Eye (tissue), 1 donor: ENCODE data around the gene HCFC1.
A peak's percentile ranks its signal among the peaks of the same experiment; 100 is the strongest.

Experiments used
- DNase-seq: peaks from one replicate; pipeline ENCODE4 v3.0.0-alpha.2; 2015

HCFC1 gene

DNA sequence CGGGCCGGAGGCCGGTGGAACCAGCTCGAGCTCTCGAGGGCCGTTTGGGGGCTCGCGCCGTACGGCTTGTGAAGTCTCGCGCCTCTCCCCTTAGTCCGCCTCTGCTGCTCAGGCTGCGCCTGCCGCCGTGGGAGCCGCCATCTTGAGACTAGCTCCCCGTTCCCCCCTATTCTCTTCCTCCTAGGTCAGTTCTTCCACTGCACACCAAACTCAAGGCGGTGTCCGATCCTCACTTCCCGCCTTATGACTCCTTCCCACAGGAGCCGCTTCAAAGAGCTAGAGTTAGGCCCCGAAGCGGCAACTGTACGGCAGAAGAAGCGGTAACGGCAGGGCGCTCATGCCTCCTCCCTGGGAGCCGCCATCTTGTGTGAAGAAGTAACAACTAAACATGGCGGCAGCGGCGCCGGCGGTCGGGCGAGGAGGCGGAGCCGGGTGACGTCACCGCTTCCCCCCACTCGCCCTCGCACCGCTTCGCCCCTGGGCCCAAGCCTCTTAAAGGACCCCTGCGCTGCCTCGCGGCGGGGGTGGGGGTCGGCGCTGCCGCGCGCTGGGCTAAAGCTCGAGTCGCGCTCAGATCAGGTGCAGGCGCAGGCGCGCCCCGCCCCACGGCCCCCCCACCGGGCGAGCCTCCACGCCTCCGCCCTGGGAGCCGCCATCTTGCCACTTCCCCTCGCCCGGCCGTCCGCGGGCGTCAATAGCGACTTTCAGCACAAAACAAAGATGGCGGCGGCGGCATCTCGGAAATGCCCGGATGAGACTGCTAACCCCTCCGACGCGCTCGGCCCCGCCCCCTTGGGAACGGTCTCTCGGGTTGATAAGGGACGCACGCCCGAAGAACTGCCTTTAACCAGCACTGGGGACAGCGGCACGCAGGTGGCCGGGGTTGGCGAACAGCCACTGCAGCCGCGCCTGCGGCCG, at the start of gene HCFC1:
TSS of gene HCFC1 (minus strand) at position 369 of the 918 bp plus-strand sequence. CDS start 978 bp downstream, outside the sequence.
- DNase-seq = peak; percentile 96

GRCh38 chrX:154021131-154021611, 49.6 kb upstream of the HCFC1 start:
- DNase-seq = no peak

DNA sequence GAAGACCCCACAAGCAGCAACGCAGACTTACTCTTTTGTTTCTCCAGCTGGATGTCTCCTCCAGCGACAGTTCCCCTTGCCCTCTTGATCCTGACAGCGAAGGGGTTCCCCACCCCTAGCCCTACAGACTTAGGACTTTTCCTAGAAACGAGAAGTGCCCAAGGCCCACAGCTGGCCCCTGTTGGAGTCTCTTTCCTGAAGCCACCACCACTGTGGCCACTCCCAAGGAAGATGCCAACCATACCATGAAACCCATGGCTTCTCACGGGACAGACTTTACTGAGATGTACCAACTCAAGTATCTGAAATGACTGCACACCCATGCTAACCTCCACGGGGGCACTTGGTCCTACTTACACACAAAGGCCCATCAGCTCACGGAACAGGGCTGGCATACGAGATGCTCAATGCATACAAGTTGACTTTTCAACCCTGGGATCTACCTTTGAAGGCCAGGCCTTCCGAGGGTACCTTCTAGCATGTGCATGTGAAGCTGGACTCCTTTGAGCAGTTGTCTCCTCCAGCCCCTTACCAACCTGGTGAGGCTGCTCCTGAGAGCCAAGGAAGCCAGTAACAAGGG, 49.0 kb upstream of the HCFC1 start:
- no peak for DNase-seq

- peak; percentile 47 for DNase-seq
Measured at GRCh38 chrX:154019633-154020528, 48.3 kb upstream of the HCFC1 start, which contains the start of gene IRAK1. Gene IRAK1, minus strand, starts transcription at chrX:154019902. Its CDS starts 90 bp downstream, at chrX:154019812.

GRCh38 chrX:154019061-154019621, 47.5 kb upstream of the HCFC1 start:
- no peak for DNase-seq

- no peak for DNase-seq
Measured at GRCh38 chrX:154018518-154019060, 47.0 kb upstream of the HCFC1 start.

DNA sequence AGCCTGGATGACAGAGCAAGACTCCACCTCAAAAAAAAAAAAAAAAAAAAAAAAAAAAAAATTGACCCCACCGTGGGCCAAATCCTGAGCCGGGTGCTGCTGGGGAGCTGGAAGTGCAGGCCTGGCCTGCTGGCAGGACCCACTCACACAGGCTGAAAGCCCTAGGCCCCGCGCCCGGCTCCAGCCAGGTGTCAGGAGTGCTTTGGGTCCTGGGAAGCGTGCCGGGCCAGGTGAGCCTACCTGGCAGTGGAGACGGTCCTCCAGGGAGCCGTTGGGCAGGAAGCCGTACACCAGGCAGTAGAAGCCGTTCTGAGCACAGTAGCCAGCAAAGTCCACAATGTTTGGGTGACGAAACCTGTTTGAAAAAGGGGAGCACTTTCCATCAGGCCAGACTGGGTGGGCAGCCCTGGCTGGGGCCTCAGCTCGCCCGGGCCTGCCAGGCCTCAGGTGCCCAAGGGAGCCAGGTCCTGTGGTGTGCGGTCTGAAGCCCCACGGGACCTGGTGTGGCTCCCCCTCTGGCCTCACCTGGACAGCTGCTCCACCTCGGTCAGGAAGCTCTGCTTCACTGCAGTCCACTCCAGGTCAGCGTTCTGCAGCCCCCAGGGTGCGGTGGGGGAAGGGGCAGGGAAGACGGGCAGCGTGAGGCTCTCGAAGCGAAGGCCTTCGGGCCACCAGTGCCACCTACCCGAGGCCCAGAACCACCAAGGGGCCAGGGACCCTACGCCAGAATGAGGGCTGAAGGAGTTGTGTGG, 46.3 kb upstream of the HCFC1 start:
- DNase-seq = no peak

DNA sequence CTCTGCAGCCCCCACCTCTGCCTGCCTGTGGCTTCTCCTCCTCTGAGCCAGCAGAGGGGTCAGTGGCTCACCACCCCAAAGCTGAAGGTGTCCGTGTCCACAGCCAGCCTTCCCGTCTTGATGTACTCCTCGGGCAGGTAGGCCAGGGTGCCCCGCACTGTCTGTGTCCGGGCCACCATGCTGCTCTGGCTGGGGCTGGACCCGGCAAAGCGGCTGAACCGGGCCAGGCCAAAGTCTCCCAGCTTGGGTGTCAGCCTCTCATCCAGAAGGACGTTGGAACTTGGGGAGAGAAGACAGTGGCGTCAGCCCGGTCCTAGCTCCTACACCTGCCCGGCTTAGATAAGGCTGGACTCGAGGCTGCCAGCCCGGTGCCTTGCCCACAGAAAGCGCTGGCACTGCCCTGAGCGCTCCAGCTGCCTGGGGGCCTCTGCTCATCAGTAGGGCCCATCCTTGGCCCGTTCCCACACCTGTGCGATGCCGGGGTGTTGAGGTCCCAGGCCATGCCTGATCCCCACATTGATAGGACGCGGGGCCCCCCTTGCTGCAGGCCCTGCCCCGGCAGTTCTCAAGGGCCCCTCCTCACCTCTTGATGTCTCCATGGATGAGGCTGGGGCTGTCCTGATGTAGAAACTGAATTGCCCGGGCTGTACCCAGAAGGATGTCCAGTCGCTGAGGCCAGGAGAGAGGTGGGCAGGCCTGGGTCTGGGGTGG, 44.9 kb upstream of the HCFC1 start:
- no peak for DNase-seq

- no peak for DNase-seq
Measured at GRCh38 chrX:154015581-154016264, 44.1 kb upstream of the HCFC1 start.

- DNase-seq = no peak
Measured at GRCh38 chrX:154014429-154015380, 43.1 kb upstream of the HCFC1 start.

GRCh38 chrX:154013614-154014360, 42.2 kb upstream of the HCFC1 start:
- DNase-seq = peak; percentile 72

DNA sequence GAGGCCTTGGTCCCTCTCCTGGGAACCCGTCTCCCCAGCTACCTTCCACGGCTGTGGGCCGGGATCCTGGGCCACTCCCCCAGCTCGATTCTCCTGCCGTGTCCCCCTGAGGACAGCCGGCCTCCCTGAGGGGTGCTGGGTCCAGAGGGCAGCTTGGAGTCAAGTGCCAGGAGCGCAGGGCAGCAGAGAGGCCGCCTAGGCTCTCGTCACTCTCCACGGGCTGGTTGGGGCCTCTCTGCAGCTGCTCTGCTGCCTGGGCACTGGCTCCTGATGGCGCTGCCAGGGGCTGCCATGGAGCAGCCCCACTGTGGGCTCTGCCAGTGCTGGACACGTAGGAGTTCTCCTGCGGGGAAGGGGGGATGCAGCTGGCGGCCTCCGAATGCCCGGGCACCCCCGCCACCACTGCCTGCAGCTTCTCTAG, 41.4 kb upstream of the HCFC1 start:
- DNase-seq = no peak

DNA sequence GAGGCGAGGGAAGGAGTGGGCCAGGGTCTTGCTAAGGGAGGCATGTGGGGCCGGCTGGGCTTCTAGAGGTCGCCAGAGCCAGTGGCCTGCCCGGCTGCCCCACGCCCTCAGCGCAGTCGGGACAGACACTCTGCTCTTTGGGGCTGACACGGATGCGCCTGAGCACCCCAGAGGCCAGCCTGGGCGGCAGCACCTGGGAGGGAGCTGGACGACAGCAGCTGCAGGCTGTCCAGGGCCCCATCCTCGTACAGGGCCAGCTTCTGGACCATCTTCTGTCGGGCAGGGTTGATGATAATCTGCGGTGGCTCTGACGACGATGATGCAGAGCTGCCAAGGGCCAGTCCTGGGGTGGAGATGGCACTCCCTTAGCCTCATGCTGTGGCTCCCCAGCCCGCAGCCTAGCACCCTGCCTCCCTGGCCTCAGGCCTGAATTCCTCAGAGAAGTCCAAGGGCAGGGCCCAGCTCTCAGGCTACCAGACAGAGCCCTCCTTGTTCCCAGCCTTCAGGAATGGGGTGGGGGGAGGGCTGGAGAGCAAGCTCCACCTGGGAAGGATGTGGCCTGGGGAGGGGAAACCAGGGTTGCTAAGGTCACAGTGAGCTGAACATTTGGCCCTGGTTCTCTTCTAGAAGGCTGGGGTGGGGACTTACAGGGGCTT, 40.8 kb upstream of the HCFC1 start:
- no peak for DNase-seq

DNA sequence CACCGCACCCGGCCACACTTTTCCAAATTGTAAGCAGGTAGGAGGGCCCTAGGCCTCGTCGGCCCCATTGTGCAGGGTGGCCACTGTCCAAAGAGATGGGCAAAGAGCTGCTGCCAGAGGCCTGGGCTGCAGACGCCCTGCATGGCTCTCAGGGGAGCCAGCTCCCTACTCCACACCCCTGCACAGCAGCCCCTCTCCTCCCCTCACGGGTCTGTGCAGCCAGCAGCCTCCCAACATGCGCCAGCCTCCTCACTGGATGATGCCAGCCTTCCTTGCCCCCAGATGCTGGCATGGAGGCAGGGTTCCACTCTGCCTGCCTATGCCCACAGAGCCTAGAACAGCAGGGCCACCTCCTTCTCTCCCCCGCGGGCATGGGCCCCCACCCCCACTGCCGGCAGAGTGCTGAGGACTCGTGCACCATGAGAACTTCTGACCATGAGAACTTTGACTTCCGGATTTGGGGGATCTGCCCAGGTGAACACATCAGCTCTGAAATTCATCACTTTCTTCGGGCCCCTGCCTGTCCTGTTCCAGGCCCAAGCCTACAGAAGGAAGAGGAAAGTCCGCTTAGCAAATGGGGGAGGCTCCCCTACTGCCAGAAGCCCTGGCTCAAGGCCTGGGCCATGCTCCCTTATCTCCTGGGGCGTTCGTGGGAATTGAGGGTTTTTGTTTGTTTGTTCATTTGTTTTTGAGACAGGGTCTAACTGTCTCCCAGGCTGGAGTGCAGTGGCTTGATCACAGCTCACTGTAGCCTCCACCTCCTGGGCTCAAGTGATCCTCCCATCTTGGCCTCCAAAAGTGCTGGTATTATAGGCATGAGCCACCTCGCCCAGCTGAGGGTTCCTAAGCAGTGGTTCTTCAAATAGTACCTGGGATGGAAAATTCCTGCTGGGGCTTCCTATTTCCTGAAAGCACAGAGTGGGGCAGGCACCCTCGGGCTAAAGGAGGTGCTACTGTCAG, 40.0 kb upstream of the HCFC1 start:
- DNase-seq = no peak

DNA sequence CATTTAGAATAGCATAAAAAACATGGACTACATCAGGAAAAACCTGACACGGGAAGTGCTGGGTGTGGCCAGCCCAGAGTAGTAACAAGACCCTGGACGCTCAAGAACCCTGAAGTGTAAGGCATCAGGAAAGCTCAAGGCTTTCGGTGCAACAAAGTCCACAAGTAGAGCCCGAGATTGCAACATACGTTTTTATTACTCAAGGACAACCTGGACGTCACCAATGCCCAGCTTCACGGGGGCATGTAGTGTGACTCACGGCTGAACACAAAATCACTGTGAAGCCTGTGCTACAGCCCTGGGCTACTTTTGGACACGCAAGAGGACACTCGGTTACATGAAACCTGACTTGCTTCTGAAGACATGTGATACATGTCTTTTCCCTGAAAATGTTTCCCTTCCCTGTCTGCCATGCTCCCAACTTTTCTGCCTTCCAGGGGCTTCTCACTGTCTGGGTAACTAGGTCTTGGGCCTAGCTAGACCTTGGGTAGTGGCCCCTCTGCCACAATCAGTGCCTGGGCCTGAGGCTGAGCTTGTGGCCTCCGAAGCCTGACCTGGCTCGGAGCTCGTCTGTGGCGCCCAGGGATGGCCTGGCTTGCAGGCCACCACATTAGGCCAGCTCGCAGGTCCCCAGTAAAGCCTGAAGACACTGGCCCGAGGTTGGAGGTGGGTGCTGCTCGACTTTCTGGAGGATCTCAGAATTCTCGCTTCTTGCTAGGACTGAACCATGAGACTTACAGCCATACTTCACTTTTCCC, 38.9 kb upstream of the HCFC1 start:
- DNase-seq = no peak

DNA sequence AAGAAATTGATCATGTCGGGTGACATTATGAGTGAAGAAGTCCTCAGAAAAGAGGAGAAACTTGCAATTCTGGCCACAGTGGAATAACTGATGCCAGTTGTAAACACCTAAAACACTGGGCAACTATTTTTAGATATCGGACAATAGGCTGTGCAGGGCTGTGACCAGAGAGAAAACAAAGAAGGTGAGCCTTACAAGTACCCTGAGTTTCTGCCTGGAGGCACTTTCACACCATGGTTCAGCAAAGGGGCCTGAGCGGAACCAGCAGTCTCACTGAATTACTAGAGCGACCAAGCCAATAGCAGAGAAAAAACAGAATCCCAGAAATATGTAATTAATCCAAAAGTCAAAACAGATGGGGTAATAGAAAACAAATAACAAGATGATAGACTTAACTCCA, 36.9 kb upstream of the HCFC1 start:
- DNase-seq = no peak
